Smooth muscle cell (in vitro differentiated cells): ENCODE results near the gene INPP5F. TPM values are rescaled to one million over a fixed set of nuclear protein-coding genes. Genes with fewer than 3 reads are reported as not detected.

ENCODE experiments used
- DNase-seq: peaks from one replicate; lab custom pipeline; 2025; ENCODE audit not compliant: unreplicated experiment; lab: John Stamatoyannopoulos, UW
- H2AFZ ChIP-seq: fragments of 200-600 bp; sonication (generic); 2 replicates; pipeline ENCODE4 v1.6.0; 2016; ENCODE audit warnings: antibody characterized with exemption, low read depth, mild to moderate bottlenecking
- H3F3A ChIP-seq: fragments of 200-600 bp; sonication (generic); 2 replicates; pipeline ENCODE4 v1.6.0; 2017; ENCODE audit warnings: antibody characterized with exemption, low read depth
- H3K27ac ChIP-seq: fragments of 200-600 bp; sonication (generic); 2 replicates; pipeline ENCODE4 v1.5.1; 2016; ENCODE audit warnings: low read depth, mild to moderate bottlenecking
- H3K27me3 ChIP-seq: fragments of 200-600 bp; sonication (generic); 2 replicates; pipeline ENCODE4 v1.6.1; 2016; ENCODE audit warnings: low read depth, mild to moderate bottlenecking
- H3K36me3 ChIP-seq: fragments of 200-600 bp; sonication (generic); 2 replicates; pipeline ENCODE4 v1.5.1; 2016; ENCODE audit warnings: low read depth
- H3K4me1 ChIP-seq: fragments of 200-600 bp; sonication (generic); 2 replicates; pipeline ENCODE4 v1.5.1; 2016; ENCODE audit warnings: low read depth
- H3K4me2 ChIP-seq: fragments of 200-600 bp; sonication (generic); 2 replicates; pipeline ENCODE4 v1.6.0; 2016; ENCODE audit warnings: mild to moderate bottlenecking
- H3K4me3 ChIP-seq: fragments of 200-600 bp; sonication (generic); 2 replicates; pipeline ENCODE4 v1.5.1; 2016; ENCODE audit warnings: mild to moderate bottlenecking
- H3K79me2 ChIP-seq: fragments of 200-600 bp; sonication (generic); 2 replicates; pipeline ENCODE4 v1.6.0; 2016; ENCODE audit warnings: low read depth, mild to moderate bottlenecking
- H3K9ac ChIP-seq: fragments of 200-600 bp; sonication (generic); 2 replicates; pipeline ENCODE4 v1.6.0; 2016; ENCODE audit warnings: low read depth
- H3K9me3 ChIP-seq: fragments of 200-600 bp; sonication (generic); replicated peaks from 2 replicates; pipeline ENCODE4 v1.5.1; 2016; ENCODE audit warnings: low read depth
- H4K20me1 ChIP-seq: fragments of 200-600 bp; sonication (generic); 2 replicates; pipeline ENCODE4 v1.6.0; 2016; ENCODE audit warnings: low read depth
- WGBS: methylation state at CpG from one replicate; pipeline ENCODE4 v1.1.7; 2016; ENCODE audit warnings: low lambda C conversion rate; 5-methylcytosine and 5-hydroxymethylcytosine counted together
- polyA plus RNA-seq: library from polyadenylated mRNA; unstranded; fragments of >200 nt; fragmentation: Nextera tagmentation; extraction: Ambion mirVana; gene quantifications from 2 replicates; pipeline ENCODE4 v1.2.1, GENCODE V29; 2016
- total RNA-seq: library from RNA; depleted of rRNA; stranded (reverse); fragments of >200 nt; gene quantifications from 2 replicates; pipeline ENCODE4 v1.2.3, GENCODE V29; 2014
- TF ChIP-seq, protein P1 (sequence below): fragments of 200-600 bp; sonication (generic); IDR thresholded peaks from 2 replicates; pipeline ENCODE4 v1.5.1; 2017; ENCODE audit warnings: borderline replicate concordance, mild to moderate bottlenecking, antibody characterized with exemption; ENCODE audit not compliant: insufficient read depth, poor library complexity, severe bottlenecking

The INPP5F gene
- total and polyA plus RNA-seq, 2 experiments from 2014 or later, result 15.9 to 106 TPM

DNA sequence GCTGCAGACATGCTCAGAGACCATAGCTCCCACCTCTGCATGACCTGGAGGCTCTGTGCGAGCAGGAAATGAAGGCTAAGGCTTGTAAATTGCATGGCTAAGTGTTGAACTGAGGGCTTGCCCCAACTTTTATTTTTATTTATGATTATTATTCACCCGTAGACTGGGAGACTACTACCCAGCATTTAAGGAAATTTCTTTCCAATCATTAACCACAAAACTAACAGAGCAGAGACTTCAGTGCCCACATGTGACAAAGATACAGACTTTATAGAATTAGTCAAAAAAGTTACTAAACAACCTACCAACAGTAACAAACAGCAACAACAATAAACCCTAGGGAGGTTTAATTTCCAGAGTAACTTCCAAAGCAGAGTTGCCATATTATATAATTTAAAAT, 107.1 kb downstream of the INPP5F start:
- Histone ChIP-seq H3K36me3 (peaks cover 36% of the 10 kb centered on the region), H3K27me3 (no peaks in the 10 kb centered on the region), H3K4me1 (no peaks in the 10 kb centered on the region), H3K9ac (no peak overlapping the region), H2AFZ (no peak overlapping the region), H3K4me2 (no peak overlapping the region), H3K4me3 (no peak overlapping the region), H3F3A (peaks cover 10% of the 10 kb centered on the region), H3K27ac (no peak overlapping the region), H4K20me1 (no peaks in the 10 kb centered on the region), H3K79me2 (peaks cover 2% of the 10 kb centered on the region), H3K9me3 (no peaks in the 10 kb centered on the region)
- TF ChIP-seq, protein P1, sequence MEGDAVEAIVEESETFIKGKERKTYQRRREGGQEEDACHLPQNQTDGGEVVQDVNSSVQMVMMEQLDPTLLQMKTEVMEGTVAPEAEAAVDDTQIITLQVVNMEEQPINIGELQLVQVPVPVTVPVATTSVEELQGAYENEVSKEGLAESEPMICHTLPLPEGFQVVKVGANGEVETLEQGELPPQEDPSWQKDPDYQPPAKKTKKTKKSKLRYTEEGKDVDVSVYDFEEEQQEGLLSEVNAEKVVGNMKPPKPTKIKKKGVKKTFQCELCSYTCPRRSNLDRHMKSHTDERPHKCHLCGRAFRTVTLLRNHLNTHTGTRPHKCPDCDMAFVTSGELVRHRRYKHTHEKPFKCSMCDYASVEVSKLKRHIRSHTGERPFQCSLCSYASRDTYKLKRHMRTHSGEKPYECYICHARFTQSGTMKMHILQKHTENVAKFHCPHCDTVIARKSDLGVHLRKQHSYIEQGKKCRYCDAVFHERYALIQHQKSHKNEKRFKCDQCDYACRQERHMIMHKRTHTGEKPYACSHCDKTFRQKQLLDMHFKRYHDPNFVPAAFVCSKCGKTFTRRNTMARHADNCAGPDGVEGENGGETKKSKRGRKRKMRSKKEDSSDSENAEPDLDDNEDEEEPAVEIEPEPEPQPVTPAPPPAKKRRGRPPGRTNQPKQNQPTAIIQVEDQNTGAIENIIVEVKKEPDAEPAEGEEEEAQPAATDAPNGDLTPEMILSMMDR, result no peak
- 89% methylated on average over 2 of the region's 2 CpGs for WGBS
- no peak for DNase-seq

DNA sequence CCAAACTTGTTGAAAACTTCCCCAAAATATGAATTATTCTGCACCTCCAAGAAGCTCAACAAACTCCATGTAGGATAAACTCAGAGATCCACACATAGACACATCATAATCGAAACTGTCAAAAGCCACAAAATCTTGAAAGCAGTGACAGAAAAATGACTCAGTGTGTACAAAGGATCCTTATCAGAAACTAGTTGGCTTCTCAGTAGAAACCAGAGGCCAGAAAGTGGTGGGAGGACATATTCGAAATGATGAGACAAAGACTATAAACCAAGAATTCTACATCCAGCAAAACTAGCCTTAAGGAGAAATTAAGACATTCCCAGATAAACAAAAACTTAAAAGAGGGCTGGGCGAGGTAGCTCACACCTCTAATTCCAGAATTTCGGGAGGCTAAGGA, 108.3 kb downstream of the INPP5F start:
- peaks cover 2% of the 10 kb centered on the region for H3K79me2 ChIP-seq
- no peaks in the 10 kb centered on the region for H3K27me3 ChIP-seq
- H3K4me1 ChIP-seq, result no peaks in the 10 kb centered on the region
- no peak overlapping the region for H3K9ac ChIP-seq
- WGBS, result 75% methylated on average over 4 of the region's 4 CpGs
- no peak for DNase-seq
- no peaks in the 10 kb centered on the region for H3K9me3 ChIP-seq
- no peak overlapping the region for H2AFZ ChIP-seq
- H3K4me3 ChIP-seq, result no peak overlapping the region
- H4K20me1 ChIP-seq, result no peaks in the 10 kb centered on the region
- peaks cover 43% of the 10 kb centered on the region for H3K36me3 ChIP-seq
- peak overlapping the region; percentile 29 for H3K27ac ChIP-seq
- no peak overlapping the region for H3K4me2 ChIP-seq
- TF ChIP-seq, protein P1, result no peak
- peaks cover 3% of the 10 kb centered on the region for H3F3A ChIP-seq

DNA sequence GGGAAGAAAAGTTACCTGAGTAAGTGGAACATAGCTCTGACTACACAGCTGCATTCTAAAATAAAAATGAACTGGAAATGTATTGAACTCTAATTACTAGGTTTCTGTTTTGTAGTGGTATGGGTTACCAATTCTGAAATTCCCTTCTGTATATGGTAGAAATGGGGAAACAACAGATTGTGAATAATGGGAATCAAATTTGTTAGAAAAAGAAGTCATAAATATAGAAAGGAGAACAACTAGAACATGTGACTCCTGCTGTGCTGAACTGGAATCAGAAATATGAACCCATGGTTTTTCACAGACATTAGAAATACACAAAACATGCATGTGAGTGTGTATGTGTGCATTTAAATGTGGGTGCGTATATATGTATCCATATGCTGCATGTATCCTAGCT, 119.8 kb downstream of the INPP5F start:
- 100% methylated on average over 1 of the region's 1 CpG for WGBS
- TF ChIP-seq, protein P1, result no peak
- H3K4me1 ChIP-seq, result no peaks in the 10 kb centered on the region
- H3K4me3 ChIP-seq, result no peak overlapping the region
- H3K4me2 ChIP-seq, result no peak overlapping the region
- H3K9ac ChIP-seq, result no peak overlapping the region
- peaks cover 22% of the 10 kb centered on the region for H3K36me3 ChIP-seq
- H3K79me2 ChIP-seq, result no peaks in the 10 kb centered on the region
- H4K20me1 ChIP-seq, result no peaks in the 10 kb centered on the region
- DNase-seq, result no peak
- no peaks in the 10 kb centered on the region for H3K27me3 ChIP-seq
- H3K9me3 ChIP-seq, result no peaks in the 10 kb centered on the region
- H2AFZ ChIP-seq, result no peak overlapping the region
- H3K27ac ChIP-seq, result no peak overlapping the region
- no peaks in the 10 kb centered on the region for H3F3A ChIP-seq

DNA sequence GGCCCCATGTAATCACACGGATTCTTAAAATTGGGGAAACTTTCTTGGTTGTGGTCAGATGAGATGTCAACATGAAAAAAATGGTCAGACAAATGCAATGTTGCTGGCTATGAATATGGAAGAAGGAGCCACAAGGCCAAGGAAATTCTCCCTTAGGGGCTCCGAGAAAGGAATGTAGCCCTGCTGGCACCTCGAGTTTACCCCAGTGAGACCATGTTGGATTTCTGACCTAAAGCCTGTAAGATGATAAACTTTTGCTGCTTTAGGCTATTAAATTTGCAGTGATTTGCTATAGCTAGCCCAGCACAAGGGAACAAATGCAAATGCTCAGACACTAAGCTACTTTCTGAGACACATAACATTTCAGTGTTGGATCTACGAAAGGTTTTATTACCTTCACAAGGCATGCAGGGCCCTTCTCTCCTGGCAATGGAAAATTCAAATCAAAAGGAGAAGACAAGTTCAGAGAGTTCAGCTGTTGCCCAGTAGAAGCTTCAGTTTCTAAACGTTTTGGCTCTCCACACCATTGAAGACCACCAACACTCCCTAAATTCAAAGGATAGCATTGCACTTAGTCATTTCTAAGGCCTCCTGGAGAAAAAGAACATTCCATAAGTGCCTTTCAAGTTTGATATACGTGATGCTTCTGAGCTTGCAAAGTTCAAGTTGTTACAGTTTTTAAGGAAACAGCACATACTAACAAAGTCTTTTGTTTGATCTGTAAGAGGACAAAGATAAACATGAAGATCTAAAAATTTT, 123.4 kb downstream of the INPP5F start:
- no peak for DNase-seq
- no peaks in the 10 kb centered on the region for H3K27me3 ChIP-seq
- no peak overlapping the region for H3K9ac ChIP-seq
- peaks cover 11% of the 10 kb centered on the region for H3K79me2 ChIP-seq
- no peak overlapping the region for H3K4me3 ChIP-seq
- H3K4me2 ChIP-seq, result no peak overlapping the region
- H3K36me3 ChIP-seq, result peaks cover 20% of the 10 kb centered on the region
- H3K9me3 ChIP-seq, result no peaks in the 10 kb centered on the region
- TF ChIP-seq, protein P1, result no peak
- no peaks in the 10 kb centered on the region for H4K20me1 ChIP-seq
- 47% methylated on average over 6 of the region's 6 CpGs for whole genome bisulfite sequencing
- H3F3A ChIP-seq, result no peaks in the 10 kb centered on the region
- H2AFZ ChIP-seq, result no peak overlapping the region
- peak overlapping the region; percentile 44 for H3K27ac ChIP-seq
- H3K4me1 ChIP-seq, result no peaks in the 10 kb centered on the region
